ENCODE data around the gene CPOX.

- TF ChIP-seq CTCF (IDR thresholded peaks at IDR 0.05) (no peak), POLR2A (IDR thresholded peaks at IDR 0.05; ENCODE audit: low read depth) (no peak)
These were observed 32.5 kb downstream of the CPOX start for GRCh38 chr3:98560911-98561310.
